Measurements from ENCODE around the gene CD72.
"Not testable (repeated sequence)": the region's sequence is repeated elsewhere in the genome, so short reads cannot be mapped to it uniquely, and the experiment has no call there.

- TF ChIP-seq CTCF (conservative IDR thresholded peaks at IDR 0.05 in 1 of 2, IDR thresholded peaks at IDR 0.05 in 1 of 2; ENCODE audit: extremely low read depth in 1 of 2, insufficient read depth in 1 of 2, low read depth in 1 of 2, low read length in 2 of 2); EZH2 (IDR thresholded peaks at IDR 0.05; ENCODE audit: borderline replicate concordance, low read length): not testable (repeated sequence)
Observed at GRCh38 chr9:35612066-35612465, 6.1 kb downstream of the CD72 start.

Data from mammary epithelial cell (primary cell).